Transverse colon (tissue), 4 donors: ENCODE measurements around the gene ME3.

ENCODE experiments used
- EP300 ChIP-seq: sonication (generic); formaldehyde crosslinking; IDR thresholded peaks from one replicate; pipeline ENCODE4 v1.6.1; 2017; ENCODE audit warnings: antibody characterized with exemption, low read depth
- POLR2A ChIP-seq: fragments of 450-650 bp; IDR thresholded peaks from one replicate; pipeline ENCODE4 v1.6.1; 2016; ENCODE audit warnings: antibody characterized with exemption, mild to moderate bottlenecking, moderate library complexity
- POLR2AphosphoS5 ChIP-seq, 3 donors: sonication (generic); formaldehyde crosslinking; IDR thresholded peaks; one replicate each; pipeline ENCODE4 v1.6.1; 2016; ENCODE audit warnings: antibody characterized with exemption in 3 of 3
- TF ChIP-seq, protein P1 (sequence below), 5 experiments: fragments of 200-600 bp in 3 of 5; fragments of 450-650 bp in 2 of 5; sonication (generic) in 3 of 5; IDR thresholded peaks; 1 replicate in 2 of 5; 2 replicates in 3 of 5; pipeline ENCODE4 v1.5.1; 2016 to 2017; ENCODE audit warnings: antibody characterized with exemption in 5 of 5, inconsistent platforms in 3 of 5, mild to moderate bottlenecking in 2 of 5, moderate library complexity in 1 of 5

DNA sequence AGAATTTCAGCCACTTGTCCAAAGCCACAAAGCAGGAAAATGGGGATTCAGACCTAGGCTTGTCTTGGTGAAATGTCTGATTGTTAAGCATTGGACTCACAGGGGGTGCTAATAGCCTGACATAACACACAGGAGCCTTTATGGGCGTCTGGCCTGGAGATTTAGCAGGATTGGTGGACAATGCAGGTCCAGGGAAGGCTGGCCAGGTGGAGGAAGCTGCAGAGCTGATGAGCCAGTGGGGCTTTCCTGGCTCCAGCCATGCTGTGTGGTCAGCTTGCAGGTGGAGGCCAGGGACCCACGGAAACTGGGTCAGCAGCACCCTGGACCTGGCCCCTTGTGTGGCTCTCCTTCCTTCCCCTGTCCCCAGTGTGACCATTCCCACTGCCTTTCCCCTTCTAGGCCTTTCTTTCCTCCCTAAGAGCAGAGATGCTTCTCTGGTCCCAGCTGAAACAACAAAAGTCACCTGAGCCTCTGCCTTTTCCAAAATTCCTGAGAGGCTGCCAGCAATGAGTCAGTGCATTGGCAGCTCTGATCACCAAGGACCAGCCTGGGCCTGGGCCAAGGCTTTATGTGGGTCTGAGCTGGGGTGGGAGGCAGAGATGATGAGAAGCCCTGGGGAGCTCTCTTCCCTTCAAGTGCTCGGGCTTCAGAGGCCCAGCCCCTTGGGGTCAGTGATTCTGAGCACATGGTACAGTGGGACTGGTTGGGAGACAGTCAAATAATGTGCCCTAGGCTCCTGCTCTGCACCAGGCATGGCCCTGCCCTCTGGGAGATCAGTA, 212.5 kb downstream of the ME3 start:
- no peak for TF ChIP-seq POLR2A
- TF ChIP-seq, protein P1, sequence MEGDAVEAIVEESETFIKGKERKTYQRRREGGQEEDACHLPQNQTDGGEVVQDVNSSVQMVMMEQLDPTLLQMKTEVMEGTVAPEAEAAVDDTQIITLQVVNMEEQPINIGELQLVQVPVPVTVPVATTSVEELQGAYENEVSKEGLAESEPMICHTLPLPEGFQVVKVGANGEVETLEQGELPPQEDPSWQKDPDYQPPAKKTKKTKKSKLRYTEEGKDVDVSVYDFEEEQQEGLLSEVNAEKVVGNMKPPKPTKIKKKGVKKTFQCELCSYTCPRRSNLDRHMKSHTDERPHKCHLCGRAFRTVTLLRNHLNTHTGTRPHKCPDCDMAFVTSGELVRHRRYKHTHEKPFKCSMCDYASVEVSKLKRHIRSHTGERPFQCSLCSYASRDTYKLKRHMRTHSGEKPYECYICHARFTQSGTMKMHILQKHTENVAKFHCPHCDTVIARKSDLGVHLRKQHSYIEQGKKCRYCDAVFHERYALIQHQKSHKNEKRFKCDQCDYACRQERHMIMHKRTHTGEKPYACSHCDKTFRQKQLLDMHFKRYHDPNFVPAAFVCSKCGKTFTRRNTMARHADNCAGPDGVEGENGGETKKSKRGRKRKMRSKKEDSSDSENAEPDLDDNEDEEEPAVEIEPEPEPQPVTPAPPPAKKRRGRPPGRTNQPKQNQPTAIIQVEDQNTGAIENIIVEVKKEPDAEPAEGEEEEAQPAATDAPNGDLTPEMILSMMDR (IDR thresholded peaks at IDR 0.05) = no peak
- TF ChIP-seq EP300 = no peak
- no peak for TF ChIP-seq POLR2AphosphoS5 (IDR thresholded peaks at IDR 0.05)
